HG03460 (cell line): ENCODE results near the gene LPP.

Experiments used
- ATAC-seq: cut with Tn5 transposase; IDR thresholded peaks from one replicate; pipeline ENCODE4 v1.9.1; 2021; ENCODE audit not compliant: unreplicated experiment

Gene LPP

DNA sequence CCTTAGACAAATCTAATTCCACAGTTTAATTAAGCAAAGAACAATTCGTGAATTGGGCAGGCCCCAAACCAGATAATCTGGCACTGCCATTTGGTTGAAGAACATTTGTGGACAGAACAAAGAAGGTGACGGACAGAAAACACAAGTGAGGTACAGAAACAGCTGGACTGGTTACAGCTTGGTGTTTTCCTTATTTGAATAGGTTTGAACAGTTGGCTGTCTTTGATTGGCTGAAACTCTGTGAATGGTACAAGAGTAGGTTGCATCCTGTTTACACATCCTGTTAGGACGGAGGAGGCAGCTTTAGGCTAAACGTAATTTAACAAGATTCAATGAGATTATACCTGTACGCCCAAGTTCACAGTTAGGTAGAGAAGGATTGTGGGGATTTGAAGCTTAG lies 114.4 kb downstream of the LPP start:
- no peak for ATAC-seq

DNA sequence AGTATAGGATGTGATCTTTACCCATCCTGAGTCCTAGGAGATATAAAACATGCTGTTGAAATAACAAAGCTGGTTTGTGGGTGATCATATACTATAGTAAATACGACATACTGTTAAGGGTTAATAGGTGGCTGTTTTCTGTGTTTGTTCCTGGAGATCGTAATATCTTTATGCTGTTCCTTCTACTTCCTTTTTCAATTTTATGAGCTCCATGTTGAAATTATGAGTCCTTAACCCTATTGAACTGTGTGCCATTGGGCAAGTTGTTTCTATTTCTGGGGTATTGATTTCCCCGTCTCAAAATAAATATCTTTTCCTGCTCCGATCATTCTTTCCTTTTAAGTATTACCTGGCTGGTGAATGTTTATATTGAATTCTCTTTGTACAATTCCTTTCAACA lies 115.1 kb downstream of the LPP start:
- ATAC-seq: no peak

DNA sequence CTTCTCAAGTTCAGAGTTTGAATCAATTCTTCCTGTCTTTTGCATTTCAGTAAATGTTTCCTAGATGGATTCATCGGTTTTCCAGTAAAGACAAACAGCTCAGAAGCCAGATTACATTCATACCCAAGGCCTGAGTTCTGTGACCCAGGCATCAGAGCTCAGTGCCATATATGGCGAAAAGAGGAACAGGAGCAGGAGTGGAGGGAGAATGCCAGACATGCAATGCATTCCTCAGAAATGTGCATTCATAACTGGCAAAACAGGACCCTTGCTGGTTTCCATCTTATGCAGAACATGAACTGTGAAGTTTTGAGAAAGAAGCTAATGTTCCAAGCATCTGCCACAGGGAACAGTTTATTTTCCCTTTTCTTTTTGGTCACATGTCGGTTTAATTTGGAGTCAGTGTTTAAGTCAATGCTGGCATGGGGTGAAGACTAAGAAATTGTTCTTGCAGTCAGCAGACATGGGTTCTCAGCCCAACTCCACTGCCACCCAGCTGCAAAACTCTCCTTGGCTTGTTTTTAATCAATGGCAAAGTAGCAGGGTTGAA lies 116.5 kb downstream of the LPP start:
- no peak for ATAC-seq

DNA sequence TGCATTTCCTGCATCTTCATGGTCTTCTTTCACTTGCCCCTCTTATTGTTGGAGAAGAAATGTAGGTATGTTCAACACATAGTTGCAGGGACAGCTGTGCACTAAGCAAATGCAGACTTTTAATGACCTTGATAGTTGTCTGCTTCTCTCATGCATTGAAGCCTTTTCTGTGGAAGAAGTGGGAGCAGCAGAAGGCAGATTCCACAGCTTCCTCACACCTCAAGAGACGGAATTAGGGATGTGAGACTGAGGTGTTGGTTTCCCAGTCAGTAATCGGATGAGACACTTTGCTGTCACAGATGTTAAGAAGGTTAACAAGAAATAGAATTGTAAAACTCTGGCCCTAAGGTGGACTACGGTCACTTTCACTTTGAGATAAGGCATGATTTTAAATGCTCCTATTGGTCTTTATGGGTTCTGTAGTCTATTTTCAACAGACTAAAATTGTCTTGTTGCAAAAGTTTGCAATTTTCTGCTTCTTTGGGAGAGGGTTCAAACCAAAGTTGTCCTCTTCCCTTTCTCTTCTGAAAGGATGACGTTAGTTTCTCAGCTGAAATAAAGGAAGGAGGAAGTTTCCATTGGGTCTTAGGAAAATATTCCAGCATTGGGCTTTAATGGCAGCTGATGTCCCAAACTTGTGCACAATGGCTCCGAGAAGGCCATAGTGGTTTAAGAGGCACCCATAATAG lies 117.4 kb downstream of the LPP start:
- no peak for ATAC-seq

DNA sequence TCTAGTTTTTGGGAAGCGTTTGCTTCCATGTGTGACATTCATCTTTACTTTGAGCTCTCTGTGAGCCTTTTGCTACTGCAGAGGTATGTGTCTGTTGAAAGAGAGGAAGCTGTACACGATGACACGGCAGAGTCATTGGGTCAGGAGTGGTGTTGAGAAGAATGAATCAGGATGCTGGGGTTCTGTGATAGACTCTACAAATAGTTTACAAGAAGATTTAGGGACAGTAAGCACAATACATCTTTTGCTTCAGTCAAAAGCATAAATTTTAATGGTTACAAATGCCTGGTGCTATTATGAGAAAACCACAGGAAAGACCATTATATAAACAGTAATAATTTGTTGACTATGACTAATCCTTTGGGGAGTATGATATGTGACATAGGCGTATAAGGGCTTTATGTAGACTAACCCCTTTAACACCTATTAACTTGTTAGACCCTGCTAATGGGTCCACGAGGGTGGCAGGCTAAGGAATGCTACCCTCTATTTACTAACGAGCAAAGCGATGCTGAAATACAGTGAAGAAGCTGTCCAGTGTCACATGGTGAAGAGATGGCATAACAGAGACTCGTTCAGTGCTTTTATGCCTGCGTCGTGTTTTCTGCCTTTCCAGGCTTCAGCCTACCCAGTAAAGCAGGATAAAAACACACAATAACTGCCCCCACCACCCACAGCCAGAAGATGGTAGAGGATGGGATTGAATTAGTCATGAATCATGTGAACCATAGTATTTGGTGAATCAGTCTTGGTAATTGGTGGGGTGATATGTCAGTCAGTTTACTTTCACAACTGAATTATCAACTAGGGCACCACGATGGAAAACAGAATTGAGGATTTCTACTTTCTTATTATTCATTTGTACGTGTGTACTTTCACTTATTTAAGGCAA lies 118.8 kb downstream of the LPP start:
- ATAC-seq: no peak

DNA sequence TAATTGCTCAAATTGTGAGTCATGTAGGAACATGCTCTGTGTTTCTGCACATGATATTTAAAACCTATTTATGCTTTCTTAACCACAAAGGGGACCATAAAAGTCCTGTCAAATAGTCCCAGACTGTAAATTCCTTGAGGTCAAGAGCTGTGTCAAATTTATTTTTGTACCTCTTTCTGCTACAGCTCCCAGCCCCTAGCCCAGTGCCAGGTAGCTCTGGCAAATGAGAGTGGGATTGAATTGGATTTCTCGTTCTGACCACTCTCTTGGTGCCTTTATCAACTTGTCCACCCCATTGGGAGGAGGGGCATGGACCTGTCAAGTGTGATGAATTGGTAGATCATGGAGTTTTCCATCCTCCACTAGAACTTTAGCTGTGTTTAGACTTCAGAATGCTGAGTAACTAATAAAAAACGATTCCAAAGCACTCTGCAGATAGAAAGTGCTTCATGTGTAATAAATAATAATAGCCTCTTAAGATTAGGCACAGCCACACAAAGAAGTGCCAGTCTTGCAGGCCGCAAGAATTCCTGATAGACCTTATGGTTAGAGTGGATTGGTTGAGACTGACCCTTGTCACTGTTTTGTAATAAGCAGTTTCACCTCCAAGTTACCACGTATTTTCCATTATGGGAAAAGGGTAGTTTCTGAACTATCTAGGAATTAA lies 120.4 kb downstream of the LPP start:
- no peak for ATAC-seq

DNA sequence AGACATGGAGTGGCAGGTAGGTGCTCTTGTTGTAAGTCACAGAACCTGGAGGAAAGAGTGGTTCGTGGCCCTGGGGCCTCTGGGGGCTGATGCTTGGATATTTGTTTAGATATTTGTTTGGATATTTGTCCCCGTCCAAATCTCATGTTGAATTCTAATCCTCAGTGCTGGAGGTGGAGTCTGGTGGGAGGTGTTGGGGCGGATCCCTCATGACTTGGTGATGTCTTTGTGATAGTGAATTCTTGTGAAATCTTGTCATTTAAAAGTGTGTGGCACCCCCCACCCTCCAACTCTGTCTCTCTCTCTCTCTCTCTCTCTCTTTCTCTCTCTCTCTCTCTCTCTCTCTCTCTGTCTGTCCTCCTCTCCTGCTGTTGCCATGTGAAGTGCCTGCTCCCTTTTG lies 122.4 kb downstream of the LPP start:
- ATAC-seq: no peak

DNA sequence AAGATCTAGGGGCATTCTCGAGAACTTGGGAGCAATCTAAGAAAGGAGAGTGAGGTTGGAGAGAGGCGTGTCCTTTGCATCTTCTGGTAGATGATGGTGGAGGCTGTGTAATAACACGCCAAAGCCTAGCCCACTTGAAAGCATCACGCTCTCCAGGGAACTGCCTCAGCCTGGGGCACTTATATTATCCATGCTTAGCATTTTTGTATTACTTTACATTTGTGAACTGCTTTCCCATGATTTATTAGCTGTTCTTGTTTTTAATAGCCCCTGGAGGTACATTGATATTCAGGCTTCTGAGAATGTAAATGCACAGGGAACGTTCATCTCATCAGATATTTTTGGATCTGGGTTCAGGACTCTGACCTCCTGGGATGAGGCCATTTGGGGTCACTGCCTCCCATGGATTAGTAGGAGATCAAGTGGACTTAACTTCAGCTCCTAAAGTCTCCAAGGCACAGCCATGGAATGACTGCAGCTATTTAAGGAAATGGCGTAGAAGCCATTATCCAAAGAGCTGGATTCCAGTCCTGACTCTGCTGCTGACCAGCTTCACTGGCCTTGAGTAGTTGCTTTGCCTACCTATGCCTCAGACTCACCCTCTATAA lies 124.9 kb downstream of the LPP start:
- ATAC-seq: no peak

DNA sequence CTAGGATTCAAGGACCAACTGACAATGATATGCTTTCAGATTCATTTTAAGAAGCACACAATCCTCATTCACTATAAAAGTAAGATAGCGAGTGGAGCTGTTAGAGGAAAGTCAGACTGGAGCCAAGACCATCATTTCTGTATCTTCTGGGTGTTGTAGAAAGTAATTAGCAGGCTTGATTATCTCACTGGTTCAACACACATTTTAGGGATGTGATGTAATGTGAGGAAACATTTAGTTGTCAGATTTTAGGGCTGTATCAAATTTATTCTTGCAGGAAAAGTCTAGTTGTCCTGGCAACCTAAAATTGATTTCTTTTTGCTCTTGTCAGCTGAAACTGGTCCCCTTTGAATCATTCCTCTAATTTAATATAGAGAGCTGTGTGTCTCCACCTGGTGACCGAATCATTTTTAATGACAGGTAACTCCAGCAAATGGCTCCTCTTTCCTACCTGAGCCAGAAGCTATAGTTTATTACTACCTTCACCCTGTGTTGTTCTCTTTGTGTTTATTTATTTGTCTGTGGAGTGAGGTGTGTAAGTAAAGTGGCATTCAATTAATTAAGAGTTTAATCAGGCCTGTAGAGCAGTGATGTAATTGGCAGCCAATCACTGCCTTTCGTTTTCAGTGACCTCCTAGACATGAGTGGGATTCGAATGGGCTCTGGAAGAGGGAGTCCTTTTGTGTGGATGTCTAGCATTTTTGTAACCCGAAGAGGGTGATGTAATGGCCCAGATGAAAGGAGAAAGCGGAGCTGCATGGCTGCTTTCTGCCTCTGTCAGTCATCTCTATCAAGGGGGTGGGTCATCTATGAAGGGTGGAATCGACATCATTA lies 125.8 kb downstream of the LPP start:
- no peak for ATAC-seq

DNA sequence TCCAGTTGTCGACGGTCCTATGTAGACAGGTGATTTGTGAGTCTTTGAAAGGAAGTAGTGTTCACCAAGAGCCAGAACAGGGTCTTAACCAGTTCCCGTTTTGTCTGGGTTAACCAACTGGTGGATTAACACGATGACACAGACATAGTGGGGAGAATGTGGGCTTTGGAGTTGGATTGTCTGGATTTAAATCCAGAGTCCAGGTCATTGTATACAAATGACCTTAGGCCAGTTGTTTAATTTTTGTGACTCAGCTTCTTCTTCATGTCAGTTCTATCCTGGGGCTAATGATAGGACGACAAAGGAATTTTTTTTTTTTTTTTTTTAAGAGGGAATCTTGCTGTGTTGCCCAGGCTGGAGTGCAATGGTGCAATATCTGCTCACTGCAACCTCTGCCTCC lies 126.7 kb downstream of the LPP start:
- ATAC-seq: no peak

DNA sequence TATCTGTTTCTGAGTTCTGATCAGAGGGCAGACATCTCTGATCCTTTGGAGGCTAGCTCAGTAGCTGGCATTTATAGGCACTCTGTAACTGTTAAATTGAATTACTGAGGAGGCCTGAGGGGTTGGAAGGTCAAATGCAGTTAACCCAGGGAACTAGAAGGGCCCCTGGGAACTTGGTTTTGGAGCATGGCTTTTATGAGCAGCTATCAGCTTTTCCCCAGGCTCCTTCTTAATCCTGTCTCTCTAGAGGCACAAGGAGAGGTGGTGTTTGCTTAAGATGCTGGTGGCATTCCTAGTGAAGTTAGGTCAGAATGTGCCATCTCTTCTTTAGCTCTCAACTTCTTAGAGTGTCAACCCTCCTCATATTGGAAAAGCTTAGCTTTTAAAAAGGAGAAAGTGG lies 128.9 kb downstream of the LPP start:
- ATAC-seq: no peak

DNA sequence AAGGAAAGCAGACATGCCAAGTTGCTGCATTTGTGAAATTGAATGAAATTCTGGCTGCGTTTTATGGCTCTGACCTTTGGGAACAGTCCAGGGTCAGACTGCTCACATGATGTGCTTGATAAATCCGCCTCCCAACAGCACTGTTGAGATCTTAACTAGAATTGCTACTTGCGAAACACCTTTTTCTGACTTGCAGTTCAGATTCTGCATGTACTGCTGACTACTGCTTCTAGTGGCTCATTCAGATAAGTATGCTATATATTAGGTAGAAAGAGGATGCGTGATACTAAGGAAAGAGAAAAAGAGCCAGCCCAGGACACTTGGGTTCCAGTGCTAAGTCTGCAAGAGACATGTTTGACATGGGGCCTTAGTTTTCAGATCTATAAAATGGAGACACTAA lies 129.4 kb downstream of the LPP start:
- ATAC-seq: no peak

DNA sequence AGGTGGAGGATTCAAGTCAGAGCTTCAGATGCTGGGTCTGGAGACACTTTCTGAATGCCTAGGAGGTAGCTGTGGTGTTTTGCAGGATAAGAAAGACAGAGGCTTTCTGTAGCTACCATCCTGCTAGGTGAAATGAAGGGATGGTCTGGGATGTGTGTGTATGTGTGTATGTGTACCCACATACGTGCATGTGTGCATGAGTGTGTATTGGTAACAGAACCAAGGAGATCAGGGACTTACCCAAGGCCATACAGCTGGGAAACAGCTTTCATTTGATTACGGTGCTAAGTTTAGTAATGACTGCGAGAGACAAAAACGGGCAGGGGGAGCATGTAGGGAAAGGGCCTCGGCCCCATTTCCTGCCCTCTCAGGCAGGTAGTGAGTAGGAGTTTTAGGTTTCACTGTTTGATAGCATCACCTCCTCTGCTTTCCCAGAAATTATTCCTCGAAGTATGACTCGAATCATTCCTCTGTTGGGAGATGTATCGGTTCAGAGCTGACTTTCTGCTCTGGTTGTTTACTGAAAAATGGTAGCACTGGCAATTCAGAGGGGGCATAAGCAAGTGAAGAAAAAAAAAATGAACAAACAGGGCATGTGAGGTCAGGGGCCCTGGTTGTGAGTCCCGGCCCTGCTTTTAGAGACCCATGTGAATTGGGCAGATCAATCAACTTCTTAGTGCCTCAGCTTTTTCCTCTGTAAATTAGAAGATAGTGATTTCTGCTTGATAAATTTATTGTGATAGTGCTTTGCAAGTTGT lies 130.7 kb downstream of the LPP start:
- no peak for ATAC-seq

DNA sequence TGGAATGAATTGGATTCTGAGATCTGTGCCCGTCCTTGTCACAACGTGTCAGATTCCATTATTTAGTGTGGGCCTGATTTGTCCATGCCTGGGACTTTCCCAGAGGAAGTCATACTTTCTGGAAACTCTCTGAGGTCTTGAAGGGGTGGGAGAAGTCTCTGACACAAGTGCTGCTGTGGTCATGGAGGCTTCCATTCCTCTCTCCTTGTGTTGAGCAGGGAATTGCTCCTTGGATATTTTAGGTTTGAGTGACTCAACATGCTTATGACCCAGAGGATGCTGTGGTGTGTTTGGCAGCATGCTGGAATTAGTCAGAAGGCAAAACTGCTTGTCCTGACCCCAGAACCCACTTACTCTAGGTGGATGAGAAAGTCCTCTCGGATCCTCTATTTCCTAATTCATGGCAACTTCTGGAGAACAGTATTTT lies 132.1 kb downstream of the LPP start:
- ATAC-seq: no peak

DNA sequence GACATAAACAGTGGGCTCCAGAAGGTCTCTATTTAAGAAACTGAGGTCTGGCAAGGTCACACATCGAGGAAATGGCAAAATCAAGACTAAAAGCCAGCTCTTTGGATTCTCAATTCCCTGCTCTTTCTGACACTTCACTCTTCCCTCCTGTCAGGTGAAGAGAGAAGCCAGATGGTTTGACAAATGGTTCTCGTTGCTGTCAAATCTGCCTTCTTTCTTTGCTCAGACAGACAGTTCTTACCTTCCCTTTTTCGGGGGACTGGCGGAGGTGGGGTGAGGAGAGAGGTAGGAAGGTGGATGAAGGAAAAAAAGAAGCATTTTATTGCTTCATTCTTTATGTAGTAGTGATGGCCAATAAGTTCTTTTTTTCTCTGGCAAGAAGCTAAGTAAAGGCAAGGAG lies 133.4 kb downstream of the LPP start:
- no peak for ATAC-seq

DNA sequence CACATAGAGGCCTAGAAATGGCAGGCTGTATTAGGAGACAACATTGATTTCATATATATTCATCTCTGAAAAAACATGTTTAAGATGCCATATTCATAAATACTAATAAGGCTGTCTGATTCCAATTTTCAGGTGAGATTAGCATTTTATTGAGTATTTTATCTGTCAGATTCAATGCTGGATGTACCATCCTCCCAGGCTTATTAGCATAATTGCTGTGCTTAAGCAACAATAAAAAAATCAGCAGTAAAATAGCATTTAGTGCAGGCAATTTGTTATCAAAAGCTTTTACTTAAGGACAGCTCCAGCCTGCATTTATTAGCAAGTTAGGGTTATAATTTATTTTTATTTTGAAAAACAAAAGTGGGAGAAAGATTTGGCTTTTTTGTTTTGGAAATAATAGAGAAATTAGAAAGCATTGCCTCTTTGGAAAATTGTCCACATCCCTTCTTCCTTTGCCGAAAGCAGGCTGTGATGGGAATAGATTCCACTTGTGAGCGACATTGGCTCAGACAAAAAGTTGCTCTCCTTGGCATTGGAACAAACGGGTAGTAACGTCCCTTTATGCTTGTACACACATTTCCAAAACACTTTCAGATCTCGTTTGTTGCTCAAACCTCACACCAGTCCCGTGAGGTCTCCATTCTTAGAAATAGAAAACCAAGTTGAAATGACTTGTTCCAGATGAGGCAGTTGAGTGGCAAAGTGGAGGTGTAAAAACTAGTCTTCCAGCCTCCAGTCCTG lies 134.0 kb downstream of the LPP start:
- ATAC-seq: no peak

DNA sequence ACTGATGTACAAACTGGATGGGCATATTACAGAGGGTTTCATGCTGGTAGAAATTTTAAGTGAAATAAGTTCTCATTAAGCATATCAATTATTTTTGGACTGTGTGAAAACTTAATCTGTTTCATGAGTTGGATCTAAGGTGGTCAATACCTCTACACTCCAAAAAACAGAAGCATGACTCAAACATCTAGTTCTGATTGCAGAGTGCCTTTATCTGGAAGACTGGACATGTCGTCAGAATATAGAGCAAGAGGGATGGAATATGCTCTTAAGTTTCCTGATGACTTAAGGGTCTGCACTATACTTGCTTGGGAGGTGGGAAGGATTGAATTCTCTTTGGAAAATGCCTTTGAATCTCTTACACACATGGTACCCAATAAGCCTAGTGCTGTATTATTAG lies 138.3 kb downstream of the LPP start:
- no peak for ATAC-seq

DNA sequence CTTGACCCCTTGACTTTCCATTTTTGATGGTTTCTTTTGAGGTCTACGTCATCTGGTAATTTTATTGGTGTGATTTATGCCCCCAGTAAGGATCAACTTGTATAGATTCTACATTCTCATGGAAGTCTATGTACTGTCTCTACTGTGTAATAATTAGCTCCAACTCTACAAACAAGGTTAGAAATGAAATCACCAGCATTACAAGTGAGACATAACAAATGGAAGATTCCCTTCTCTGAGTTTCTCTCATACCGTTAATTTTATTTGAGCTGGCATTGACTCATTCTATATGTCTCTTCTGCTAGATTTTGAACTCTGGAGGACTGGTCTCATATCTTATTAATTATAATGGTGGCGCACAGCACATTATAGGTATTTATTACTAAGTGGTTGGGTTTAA lies 138.9 kb downstream of the LPP start:
- ATAC-seq: no peak

DNA sequence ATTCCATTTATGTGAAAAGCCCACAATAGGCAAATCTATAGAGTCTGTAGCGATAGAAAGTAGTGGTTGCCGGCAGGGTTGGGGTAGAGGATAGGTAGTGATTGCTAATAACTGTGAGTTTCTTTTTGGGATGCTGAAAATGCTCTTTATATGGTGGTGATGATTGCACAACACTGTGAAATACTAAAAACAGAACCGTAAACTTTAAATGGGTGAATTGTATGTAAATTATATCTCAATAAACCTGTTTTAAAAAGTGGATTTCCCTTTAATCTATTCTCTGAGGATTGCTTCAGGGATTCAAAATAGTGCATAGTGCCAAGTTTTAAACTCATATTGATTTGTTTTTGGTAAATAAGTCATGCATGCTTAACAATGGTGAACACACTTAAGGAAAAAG lies 140.2 kb downstream of the LPP start:
- ATAC-seq: no peak
